ENCODE results near the gene CLIP4. TPM values are rescaled to one million over a fixed set of nuclear protein-coding genes. Genes with fewer than 3 reads are reported as not detected.

Gene CLIP4
- total and polyA plus RNA-seq, 10 donors, result 4.1 to 68.8 (median 28.2) TPM

GRCh38 chr2:29096969-29097368 lies 18.2 kb upstream of the CLIP4 start:
- no peaks in the 10 kb centered on the region for H3K4me1 ChIP-seq
- H3K27me3 ChIP-seq (replicated peaks in 1 of 7), result no peaks in the 10 kb centered on the region
- no peaks in the 10 kb centered on the region for H3K9me3 ChIP-seq
- H3K36me3 ChIP-seq, result no peaks in the 10 kb centered on the region
- no peak overlapping the region for H3K4me3 ChIP-seq
- no peak for DNase-seq
- TF ChIP-seq, protein P1, sequence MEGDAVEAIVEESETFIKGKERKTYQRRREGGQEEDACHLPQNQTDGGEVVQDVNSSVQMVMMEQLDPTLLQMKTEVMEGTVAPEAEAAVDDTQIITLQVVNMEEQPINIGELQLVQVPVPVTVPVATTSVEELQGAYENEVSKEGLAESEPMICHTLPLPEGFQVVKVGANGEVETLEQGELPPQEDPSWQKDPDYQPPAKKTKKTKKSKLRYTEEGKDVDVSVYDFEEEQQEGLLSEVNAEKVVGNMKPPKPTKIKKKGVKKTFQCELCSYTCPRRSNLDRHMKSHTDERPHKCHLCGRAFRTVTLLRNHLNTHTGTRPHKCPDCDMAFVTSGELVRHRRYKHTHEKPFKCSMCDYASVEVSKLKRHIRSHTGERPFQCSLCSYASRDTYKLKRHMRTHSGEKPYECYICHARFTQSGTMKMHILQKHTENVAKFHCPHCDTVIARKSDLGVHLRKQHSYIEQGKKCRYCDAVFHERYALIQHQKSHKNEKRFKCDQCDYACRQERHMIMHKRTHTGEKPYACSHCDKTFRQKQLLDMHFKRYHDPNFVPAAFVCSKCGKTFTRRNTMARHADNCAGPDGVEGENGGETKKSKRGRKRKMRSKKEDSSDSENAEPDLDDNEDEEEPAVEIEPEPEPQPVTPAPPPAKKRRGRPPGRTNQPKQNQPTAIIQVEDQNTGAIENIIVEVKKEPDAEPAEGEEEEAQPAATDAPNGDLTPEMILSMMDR (IDR thresholded peaks at IDR 0.05 in 8 of 11, conservative IDR thresholded peaks at IDR 0.05 in 3 of 11), result no peak
- TF ChIP-seq POLR2AphosphoS5 (IDR thresholded peaks at IDR 0.05), result no peak
- no peak for TF ChIP-seq POLR2A (IDR thresholded peaks at IDR 0.05)
- no peak overlapping the region for H3K27ac ChIP-seq
- intact Hi-C loops (cut with DNase I; ENCODE audit: low total_unique reads), result no loop called here
- whole genome bisulfite sequencing, 5 donors, result 84 to 93% (median 88%) methylated on average over 8 of the region's 8 CpGs

GRCh38 chr2:29097569-29097968 lies 17.6 kb upstream of the CLIP4 start:
- no peak overlapping the region for H3K27ac ChIP-seq
- no peak for TF ChIP-seq POLR2A (IDR thresholded peaks at IDR 0.05)
- TF ChIP-seq POLR2AphosphoS5 (IDR thresholded peaks at IDR 0.05), result no peak
- TF ChIP-seq, protein P1 (IDR thresholded peaks at IDR 0.05 in 8 of 11, conservative IDR thresholded peaks at IDR 0.05 in 3 of 11), result no peak
- intact Hi-C loops (cut with DNase I; ENCODE audit: low total_unique reads), result no loop called here

GRCh38 chr2:29100564-29100963 lies 14.7 kb upstream of the CLIP4 start:
- TF ChIP-seq, protein P1 (IDR thresholded peaks at IDR 0.05 in 8 of 11, conservative IDR thresholded peaks at IDR 0.05 in 3 of 11), result no peak
- no peak for TF ChIP-seq POLR2AphosphoS5 (IDR thresholded peaks at IDR 0.05)
- no peak for TF ChIP-seq POLR2A (IDR thresholded peaks at IDR 0.05)

More at GRCh38 chr2:29097569-29097968, 17.6 kb upstream of the CLIP4 start:
- Histone ChIP-seq H3K4me1 (no peaks in the 10 kb centered on the region), H3K4me3 (no peak overlapping the region), H3K36me3 (no peaks in the 10 kb centered on the region), H3K27me3 (replicated peaks in 1 of 7) (no peaks in the 10 kb centered on the region), H3K9me3 (no peaks in the 10 kb centered on the region)
- 77 to 91% (median 83%) methylated on average over 6 of the region's 6 CpGs for WGBS, 5 donors
- no peak for DNase-seq

GRCh38 chr2:29104688-29105087 lies 10.5 kb upstream of the CLIP4 start:
- 83 to 91% (median 89%) methylated on average over 5 of the region's 5 CpGs for WGBS, 5 donors
- Histone ChIP-seq H3K36me3 (no peaks in the 10 kb centered on the region), H3K4me3 (no peak overlapping the region), H3K4me1 (no peaks in the 10 kb centered on the region), H3K27me3 (replicated peaks in 1 of 7) (no peaks in the 10 kb centered on the region), H3K27ac (no peak overlapping the region), H3K9me3 (no peaks in the 10 kb centered on the region)
- TF ChIP-seq, protein P1 (IDR thresholded peaks at IDR 0.05 in 8 of 11, conservative IDR thresholded peaks at IDR 0.05 in 3 of 11), result no peak
- TF ChIP-seq POLR2A (IDR thresholded peaks at IDR 0.05) (no peak), POLR2AphosphoS5 (IDR thresholded peaks at IDR 0.05) (no peak)
- DNase-seq, result no peak
- intact Hi-C loops (cut with DNase I; ENCODE audit: low total_unique reads), result no loop called here

More at GRCh38 chr2:29100564-29100963, 14.7 kb upstream of the CLIP4 start:
- Histone ChIP-seq H3K4me3 (no peak overlapping the region), H3K27ac (no peak overlapping the region), H3K27me3 (replicated peaks in 1 of 7) (no peaks in the 10 kb centered on the region), H3K9me3 (no peaks in the 10 kb centered on the region), H3K4me1 (no peaks in the 10 kb centered on the region), H3K36me3 (no peaks in the 10 kb centered on the region)
- intact Hi-C loops (cut with DNase I; ENCODE audit: low total_unique reads), result no loop called here
- no peak for DNase-seq
- 90 to 94% (median 94%) methylated on average over 1 of the region's 1 CpG for WGBS, 5 donors
